Spleen (tissue), 11 donors: Measurements from ENCODE around the gene P2RX7. TPM values are rescaled to one million over a fixed set of nuclear protein-coding genes. Genes with fewer than 3 reads are reported as not detected.
A peak's percentile ranks its signal among the peaks of the same experiment; 100 is the strongest.

Experiments
- DNase-seq: peaks from one replicate; pipeline ENCODE4 v3.0.0-alpha.2; 2020
- H3K27ac ChIP-seq, 8 donors: fragments of 200-600 bp; sonication (generic) in 7 of 8; 1 replicate in 4 of 8; 2 replicates in 4 of 8; pipeline versions ENCODE4 v1.5.0 to v1.8.0; 2016 to 2021; ENCODE audit warnings: inconsistent platforms in 4 of 8, mild to moderate bottlenecking in 4 of 8, moderate library complexity in 1 of 8
- H3K27me3 ChIP-seq, 7 donors: fragments of 200-600 bp; sonication (generic) in 6 of 7; replicated peaks in 1 of 7; 1 replicate in 4 of 7; 2 replicates in 3 of 7; pipeline versions ENCODE4 v1.5.0 to v1.8.0; 2016 to 2021; ENCODE audit warnings: inconsistent platforms in 3 of 7, mild to moderate bottlenecking in 1 of 7
- H3K36me3 ChIP-seq, 6 donors: fragments of 200-600 bp; sonication (generic) in 5 of 6; 1 replicate in 4 of 6; 2 replicates in 2 of 6; pipeline versions ENCODE4 v1.5.0 to v1.8.0; 2016 to 2021; ENCODE audit warnings: inconsistent platforms in 2 of 6
- H3K4me1 ChIP-seq, 6 donors: fragments of 200-600 bp; sonication (generic) in 5 of 6; 1 replicate in 3 of 6; 2 replicates in 3 of 6; pipeline versions ENCODE4 v1.5.0 to v1.8.0; 2016 to 2021; ENCODE audit warnings: inconsistent platforms in 3 of 6
- H3K4me3 ChIP-seq, 8 donors: fragments of 200-600 bp; sonication (generic) in 7 of 8; 1 replicate in 4 of 8; 2 replicates in 4 of 8; pipeline versions ENCODE4 v1.5.0 to v1.8.0; 2016 to 2021; ENCODE audit warnings: inconsistent platforms in 4 of 8, mild to moderate bottlenecking in 4 of 8, moderate library complexity in 2 of 8
- H3K9me3 ChIP-seq, 8 donors: fragments of 200-600 bp; sonication (generic) in 7 of 8; 1 replicate in 4 of 8; 2 replicates in 4 of 8; pipeline versions ENCODE4 v1.5.0 to v1.8.0; 2016 to 2021; ENCODE audit warnings: inconsistent platforms in 4 of 8
- CTCF ChIP-seq, 11 experiments: fragments of 200-600 bp in 7 of 11; fragments of 450-650 bp in 4 of 11; sonication (generic) in 4 of 11; IDR thresholded peaks in 8 of 11; conservative IDR thresholded peaks in 3 of 11; 1 replicate in 7 of 11; 2 replicates in 4 of 11; pipeline versions ENCODE4 v1.4.0 to v1.8.0; 2016 to 2021; ENCODE audit warnings: antibody characterized with exemption in 11 of 11, inconsistent platforms in 4 of 11, mild to moderate bottlenecking in 1 of 11
- POLR2A ChIP-seq, 3 donors: fragments of 450-650 bp; IDR thresholded peaks; one replicate each; pipeline ENCODE4 v1.5.1; 2017; ENCODE audit warnings: antibody characterized with exemption in 3 of 3, mild to moderate bottlenecking in 1 of 3
- POLR2AphosphoS5 ChIP-seq, 3 donors: sonication (generic); formaldehyde crosslinking; IDR thresholded peaks; one replicate each; pipeline ENCODE4 v1.5.1; 2017; ENCODE audit warnings: antibody characterized with exemption in 3 of 3
- WGBS, 5 donors: extraction: QIAGEN DNeasy Blood & Tissue Kit in 3 of 5; methylation state at CpG; one replicate each; pipeline versions ENCODE4 v1.1.5 to v1.1.7; 2013 to 2018; 5-methylcytosine and 5-hydroxymethylcytosine counted together
- intact Hi-C: fragments of 100-400 bp; cut with DNase I; formaldehyde crosslinking; loops from one replicate; pipeline ENCODE4 v1.15.0; 2023; ENCODE audit warnings: low total_unique reads
- polyA plus RNA-seq, 3 donors: library from polyadenylated mRNA; stranded (reverse); fragments of 200-250 nt; gene quantifications; one replicate each; pipeline ENCODE4 v1.2.1, GENCODE V29; 2013
- total RNA-seq, 7 donors: library from RNA; depleted of rRNA in 3 of 7; stranded (reverse); fragments of >200 nt in 3 of 7; fragmentation: NEBNext Ultra II Directional in 4 of 7; extraction: Animal tissue kit (Norgen Biotek cat#: 25700) in 4 of 7; gene quantifications; one replicate each; pipeline versions ENCODE4 v1.1.0 to v1.2.1, GENCODE V29; 2016 to 2021
- donor health status: healthy with polysubstance abuse.
- donor health status: DM: no; HTN: no; CAD: no; lungs with moderate emphysema.
- donor health status: DM: no; HTN: no; CAD: no.
- donor health status: Bipolar disorder and iron deficiency.
- donor health status: healthy.
- donor health status: DM: no; HTN: no; CAD: no.
- donor health status: DM: yes; HTN: yes; CAD: no.

Gene P2RX7
- total and polyA plus RNA-seq, 10 donors = 1.8 to 12.3 (median 9.0) TPM

GRCh38 chr12:121096199-121096798 is 36.4 kb upstream of the P2RX7 start:
- TF ChIP-seq CTCF (IDR thresholded peaks at IDR 0.05 in 8 of 11, conservative IDR thresholded peaks at IDR 0.05 in 3 of 11) (peak in 4 of 11 experiments; percentile 38 to 58 (median 40)), POLR2AphosphoS5 (IDR thresholded peaks at IDR 0.05) (no peak)
- Histone ChIP-seq H3K4me3 (peak overlapping the region in 6 of 8 donors; percentile 27 to 65 (median 36)), H3K9me3 (peaks cover 0 to 15% (median 12%) of the 10 kb centered on the region in 8 donors), H3K36me3 (no peaks in the 10 kb centered on the region), H3K4me1 (peaks cover 11 to 52% (median 31%) of the 10 kb centered on the region in 6 donors), H3K27me3 (no peaks in the 10 kb centered on the region), H3K27ac (peak overlapping the region in 3 of 8 donors; percentile 18 to 47 (median 43))
- intact Hi-C loops = loop anchor here (5.0 kb wide), 1 partner anchor 34 kb away; no protein-coding TSS in a partner anchor
- no peak for DNase-seq
- WGBS, 5 donors = 13 to 43% (median 17%) methylated on average over 6 to 11 of the region's 11 CpGs

GRCh38 chr12:121099779-121100178 is 32.9 kb upstream of the P2RX7 start:
- Histone ChIP-seq H3K4me1 (peaks cover 5 to 21% (median 19%) of the 10 kb centered on the region in 6 donors), H3K4me3 (no peak overlapping the region), H3K9me3 (peaks cover 0 to 21% (median 12%) of the 10 kb centered on the region in 8 donors), H3K36me3 (no peaks in the 10 kb centered on the region), H3K27ac (no peak overlapping the region), H3K27me3 (no peaks in the 10 kb centered on the region)
- TF ChIP-seq CTCF (IDR thresholded peaks at IDR 0.05 in 8 of 11, conservative IDR thresholded peaks at IDR 0.05 in 3 of 11) (no peak), POLR2A (IDR thresholded peaks at IDR 0.05) (no peak), POLR2AphosphoS5 (IDR thresholded peaks at IDR 0.05) (no peak)
- intact Hi-C loops = loop anchor here (5.0 kb wide), 1 partner anchor 37 kb away; no protein-coding TSS in a partner anchor
- no peak for DNase-seq

DNA sequence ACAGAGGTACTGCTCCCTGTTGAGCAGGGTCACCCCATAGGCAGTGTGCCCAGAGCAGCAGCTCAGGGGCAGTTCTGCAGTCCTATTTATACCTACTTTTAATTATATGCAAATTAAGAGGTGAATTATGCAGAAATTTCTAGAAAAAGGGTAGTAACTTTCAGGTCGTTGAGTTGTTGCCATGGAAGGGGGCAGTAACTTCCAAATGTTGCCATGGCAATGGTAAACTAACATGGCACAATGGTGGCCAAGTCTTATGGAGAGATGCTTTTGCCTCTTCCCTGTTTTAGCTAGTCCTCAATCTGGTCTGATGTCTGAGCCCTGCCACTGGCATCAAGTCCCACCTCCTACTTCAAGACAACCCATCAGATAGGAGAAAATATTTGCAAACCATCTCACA is 30.4 kb upstream of the P2RX7 start:
- 6 to 29% (median 14%) methylated on average over 1 of the region's 1 CpG for WGBS, 5 donors
- Histone ChIP-seq H3K9me3 (peaks cover 0 to 25% (median 14%) of the 10 kb centered on the region in 8 donors), H3K27me3 (no peaks in the 10 kb centered on the region), H3K27ac (no peak overlapping the region), H3K4me1 (no peaks in the 10 kb centered on the region), H3K4me3 (no peak overlapping the region), H3K36me3 (no peaks in the 10 kb centered on the region)
- intact Hi-C loops = no loop called here
- DNase-seq = no peak
- TF ChIP-seq CTCF (IDR thresholded peaks at IDR 0.05 in 8 of 11, conservative IDR thresholded peaks at IDR 0.05 in 3 of 11) = no peak
- no peak for TF ChIP-seq POLR2AphosphoS5 (IDR thresholded peaks at IDR 0.05)
- TF ChIP-seq POLR2A (IDR thresholded peaks at IDR 0.05) = no peak

GRCh38 chr12:121107681-121108080 is 25.0 kb upstream of the P2RX7 start:
- Histone ChIP-seq H3K4me3 (no peak overlapping the region), H3K27me3 (no peaks in the 10 kb centered on the region), H3K9me3 (peaks cover 0 to 10% (median 2%) of the 10 kb centered on the region in 8 donors), H3K4me1 (peaks cover 0 to 10% (median 6%) of the 10 kb centered on the region in 6 donors), H3K27ac (no peak overlapping the region), H3K36me3 (no peaks in the 10 kb centered on the region)
- TF ChIP-seq CTCF (IDR thresholded peaks at IDR 0.05 in 8 of 11, conservative IDR thresholded peaks at IDR 0.05 in 3 of 11) = no peak
- TF ChIP-seq POLR2A (IDR thresholded peaks at IDR 0.05) = no peak
- no peak for TF ChIP-seq POLR2AphosphoS5 (IDR thresholded peaks at IDR 0.05)
- intact Hi-C loops = no loop called here
- 79 to 98% (median 83%) methylated on average over 3 of the region's 3 CpGs for WGBS, 5 donors
- no peak for DNase-seq
